SK-N-SH treated with all-trans-retinoic acid at 6 μM for 48 hours (cell line): Measurements from ENCODE around the gene BMPR2.
"Not testable (repeated sequence)": the region's sequence is repeated elsewhere in the genome, so short reads cannot be mapped to it uniquely, and the experiment has no call there.

Experiments
- ATAC-seq: fragments of 200-7000 bp; cut with Tn5 transposase; 3 replicates; pipeline ENCODE4 v1.9.1; 2020; ENCODE audit warnings: mild to moderate bottlenecking, moderate library complexity
- ARNTL ChIP-seq: fragments of 450-650 bp; formaldehyde crosslinking; IDR thresholded peaks from 2 replicates; pipeline ENCODE4 v1.5.0; 2020; ENCODE audit warnings: low read depth, mild to moderate bottlenecking, moderate library complexity, borderline replicate concordance
- BACH2 ChIP-seq: fragments of 250-450 bp; sonication (Bioruptor Pico); IDR thresholded peaks from 2 replicates; pipeline ENCODE4 v1.9.0; 2021; ENCODE audit warnings: mild to moderate bottlenecking, borderline replicate concordance
- CSDC2 ChIP-seq: fragments of 250-450 bp; sonication (Bioruptor Pico); IDR thresholded peaks from 2 replicates; pipeline ENCODE4 v1.5.0; 2020; ENCODE audit warnings: mild to moderate bottlenecking, moderate library complexity
- ESRRG ChIP-seq: fragments of 250-450 bp; sonication (Bioruptor Pico); IDR thresholded peaks from 2 replicates; pipeline ENCODE4 v1.6.1; 2021; ENCODE audit warnings: mild to moderate bottlenecking
- GLIS3 ChIP-seq: fragments of 250-450 bp; sonication (Bioruptor Pico); IDR thresholded peaks from 2 replicates; pipeline ENCODE4 v1.5.0; 2020; ENCODE audit warnings: mild to moderate bottlenecking, moderate library complexity
- ISL1 ChIP-seq: fragments of 250-450 bp; sonication (Bioruptor Pico); IDR thresholded peaks from 2 replicates; pipeline ENCODE4 v2.1.2; 2022; ENCODE audit warnings: mild to moderate bottlenecking, moderate library complexity
- OSR1 ChIP-seq: fragments of 250-450 bp; sonication (Bioruptor Pico); IDR thresholded peaks from 2 replicates; pipeline ENCODE4 v1.8.0; 2022; ENCODE audit warnings: moderate library complexity, mild to moderate bottlenecking, inconsistent platforms
- PATZ1 ChIP-seq: fragments of 250-450 bp; sonication (Bioruptor Pico); IDR thresholded peaks from 2 replicates; pipeline ENCODE4 v1.8.0; 2020; ENCODE audit warnings: mild to moderate bottlenecking, moderate library complexity, borderline replicate concordance
- POU6F1 ChIP-seq: fragments of 250-450 bp; sonication (Bioruptor Pico); IDR thresholded peaks from 2 replicates; pipeline ENCODE4 v1.8.0; 2021; ENCODE audit warnings: low read depth, mild to moderate bottlenecking, moderate library complexity, borderline replicate concordance
- SNAI2 ChIP-seq: fragments of 250-450 bp; sonication (Bioruptor Pico); IDR thresholded peaks from 2 replicates; pipeline ENCODE4 v1.5.0; 2020; ENCODE audit warnings: mild to moderate bottlenecking, moderate library complexity
- TCF4 ChIP-seq: fragments of 250-450 bp; sonication (Bioruptor Pico); IDR thresholded peaks from 2 replicates; pipeline ENCODE4 v1.8.0; 2021; ENCODE audit warnings: mild to moderate bottlenecking, moderate library complexity, borderline replicate concordance
- TOX ChIP-seq: fragments of 250-450 bp; sonication (Bioruptor Pico); IDR thresholded peaks from 2 replicates; pipeline ENCODE4 v1.8.0; 2021; ENCODE audit warnings: mild to moderate bottlenecking, moderate library complexity, borderline replicate concordance
- TSHZ2 ChIP-seq: fragments of 250-450 bp; sonication (Bioruptor Pico); IDR thresholded peaks from 2 replicates; pipeline ENCODE4 v1.5.0; 2020; ENCODE audit warnings: mild to moderate bottlenecking, moderate library complexity
- ZC3H10 ChIP-seq: fragments of 250-450 bp; sonication (Bioruptor Pico); IDR thresholded peaks from 2 replicates; pipeline ENCODE4 v1.5.1; 2021; ENCODE audit warnings: mild to moderate bottlenecking, moderate library complexity
- ZFP3 ChIP-seq: fragments of 250-450 bp; sonication (Bioruptor Pico); IDR thresholded peaks from 2 replicates; pipeline ENCODE4 v1.5.0; 2020; ENCODE audit warnings: mild to moderate bottlenecking, moderate library complexity
- ZFP30 ChIP-seq: fragments of 450-650 bp; formaldehyde crosslinking; IDR thresholded peaks from 2 replicates; pipeline ENCODE4 v1.5.0; 2022; ENCODE audit warnings: mild to moderate bottlenecking, moderate library complexity
- ZNF565 ChIP-seq: fragments of 450-650 bp; formaldehyde crosslinking; conservative IDR thresholded peaks from 2 replicates; pipeline ENCODE4 v1.5.0; 2020; ENCODE audit warnings: low read depth, mild to moderate bottlenecking, moderate library complexity
- ZNF70 ChIP-seq: fragments of 450-650 bp; formaldehyde crosslinking; IDR thresholded peaks from 2 replicates; pipeline ENCODE4 v1.5.0; 2020; ENCODE audit warnings: mild to moderate bottlenecking, moderate library complexity
- TF ChIP-seq, protein P1 (sequence below): fragments of 250-450 bp; sonication (Bioruptor Pico); IDR thresholded peaks from 2 replicates; pipeline ENCODE4 v1.5.1; 2020; ENCODE audit warnings: low read depth, mild to moderate bottlenecking, moderate library complexity

Gene BMPR2

GRCh38 chr2:202434472-202434871 is 58.3 kb downstream of the BMPR2 start:
- ATAC-seq = no peak
- TF ChIP-seq ZNF70 (CRISPR knock-in tag) (no peak), CSDC2 (no peak), PATZ1 (CRISPR knock-in tag) (no peak), ZNF565 (CRISPR knock-in tag) (no peak), ZFP3 (no peak), TOX (CRISPR knock-in tag) (no peak), TCF4 (CRISPR knock-in tag) (no peak), ARNTL (CRISPR knock-in tag) (no peak), ISL1 (CRISPR knock-in tag) (no peak), BACH2 (CRISPR knock-in tag) (no peak), SNAI2 (CRISPR knock-in tag) (no peak), OSR1 (CRISPR knock-in tag) (no peak), ZC3H10 (no peak), ESRRG (CRISPR knock-in tag) (no peak)
- TF ChIP-seq, protein P1, sequence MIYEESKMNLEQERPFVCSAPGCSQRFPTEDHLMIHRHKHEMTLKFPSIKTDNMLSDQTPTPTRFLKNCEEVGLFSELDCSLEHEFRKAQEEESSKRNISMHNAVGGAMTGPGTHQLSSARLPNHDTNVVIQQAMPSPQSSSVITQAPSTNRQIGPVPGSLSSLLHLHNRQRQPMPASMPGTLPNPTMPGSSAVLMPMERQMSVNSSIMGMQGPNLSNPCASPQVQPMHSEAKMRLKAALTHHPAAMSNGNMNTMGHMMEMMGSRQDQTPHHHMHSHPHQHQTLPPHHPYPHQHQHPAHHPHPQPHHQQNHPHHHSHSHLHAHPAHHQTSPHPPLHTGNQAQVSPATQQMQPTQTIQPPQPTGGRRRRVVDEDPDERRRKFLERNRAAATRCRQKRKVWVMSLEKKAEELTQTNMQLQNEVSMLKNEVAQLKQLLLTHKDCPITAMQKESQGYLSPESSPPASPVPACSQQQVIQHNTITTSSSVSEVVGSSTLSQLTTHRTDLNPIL (CRISPR knock-in tag) = no peak

- TF ChIP-seq TSHZ2 (CRISPR knock-in tag) = no peak
- TF ChIP-seq POU6F1 (CRISPR knock-in tag) = no peak
- TF ChIP-seq GLIS3 (CRISPR knock-in tag) = no peak
- ATAC-seq = no peak
These were observed 60.5 kb downstream of the BMPR2 start for GRCh38 chr2:202436626-202437025.

DNA sequence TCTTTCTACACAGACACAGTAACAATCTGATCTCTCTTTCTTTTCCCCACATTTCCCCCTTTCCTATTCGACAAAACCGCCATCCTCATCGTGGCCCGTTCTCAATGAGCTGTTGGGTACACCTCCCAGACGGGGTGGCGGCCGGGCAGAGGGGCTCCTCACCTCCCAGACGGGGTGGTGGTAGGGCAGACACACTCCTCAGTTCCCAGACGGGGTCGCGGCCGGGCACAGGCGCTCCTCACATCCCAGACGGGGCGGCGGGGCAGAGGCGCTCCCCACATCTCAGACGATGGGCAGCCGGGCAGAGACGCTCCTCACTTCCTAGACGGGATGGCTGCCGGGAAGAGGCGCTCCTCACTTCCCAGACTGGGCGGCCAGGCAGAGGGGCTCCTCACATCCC is 64.0 kb downstream of the BMPR2 start:
- not testable (repeated sequence) for ATAC-seq

- TF ChIP-seq POU6F1 (CRISPR knock-in tag) (no peak), ESRRG (CRISPR knock-in tag) (no peak), BACH2 (CRISPR knock-in tag) (no peak), TCF4 (CRISPR knock-in tag) (no peak), ZFP30 (CRISPR knock-in tag) (no peak), ZFP3 (no peak), ZNF70 (CRISPR knock-in tag) (no peak), ZC3H10 (no peak)
- ATAC-seq = no peak
These were observed 66.8 kb downstream of the BMPR2 start for GRCh38 chr2:202442882-202443281.
